NCI-H1436 treated with DMSO at 0.1 percent for 48 hours (cell line): ENCODE measurements around the gene BACE1.
A peak's percentile ranks its signal among the peaks of the same experiment; 100 is the strongest.

Experiments
- DNase-seq: peaks from one replicate; lab custom pipeline; 2025; lab: John Stamatoyannopoulos, UW

Gene BACE1

DNA sequence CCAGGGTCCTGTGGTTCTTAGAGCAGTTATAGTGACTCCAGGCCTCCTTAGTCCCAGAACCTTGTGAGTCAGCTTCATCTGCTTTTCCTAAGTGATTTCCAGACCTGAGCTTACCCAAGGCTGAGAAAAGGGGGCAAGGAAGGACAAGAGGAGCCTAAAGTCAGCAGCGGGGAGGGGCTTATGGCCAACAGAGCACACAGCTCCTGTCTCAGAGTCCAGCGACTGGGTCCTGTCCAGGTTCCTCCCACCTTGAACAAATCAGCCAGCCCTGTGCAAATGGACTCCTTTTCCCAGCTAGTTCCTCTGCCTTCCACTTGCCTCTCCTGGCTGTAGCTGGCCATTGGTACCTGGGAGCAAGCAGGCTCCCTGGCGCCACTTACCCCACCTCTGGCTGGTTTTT, 10.9 kb downstream of the BACE1 start:
- no peak for DNase-seq

DNA sequence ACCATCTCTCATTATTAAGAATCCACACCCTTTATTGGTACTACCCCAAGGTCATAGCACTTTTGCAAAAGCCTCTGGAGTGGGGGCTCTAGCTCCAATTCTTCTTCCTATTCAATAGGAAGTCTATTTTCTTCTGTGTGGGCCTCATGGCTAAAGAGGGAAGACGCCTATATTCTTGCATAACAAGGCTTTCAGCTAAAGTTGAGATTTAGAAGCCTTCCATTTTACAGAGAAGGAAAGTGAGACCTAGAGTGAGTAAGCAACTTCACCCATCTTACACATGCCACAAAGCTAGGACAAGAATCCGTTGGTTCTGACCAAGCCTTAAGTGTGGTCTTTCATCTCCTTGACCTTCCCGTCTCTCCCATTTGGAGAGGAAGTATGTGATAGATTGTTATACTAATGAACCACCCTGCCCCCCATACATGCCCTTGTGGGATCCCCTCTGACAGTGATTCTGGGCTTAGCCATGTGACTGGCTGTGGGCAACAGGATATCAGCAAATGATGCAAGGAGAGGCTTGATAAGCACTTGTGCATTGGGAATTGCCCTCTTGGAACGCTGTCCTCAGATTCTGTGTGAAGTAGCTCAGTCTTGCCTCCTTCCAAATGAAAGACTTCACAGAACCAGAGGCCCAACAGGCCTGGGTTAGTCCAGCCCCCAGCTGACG, 12.3 kb downstream of the BACE1 start:
- no peak for DNase-seq

DNA sequence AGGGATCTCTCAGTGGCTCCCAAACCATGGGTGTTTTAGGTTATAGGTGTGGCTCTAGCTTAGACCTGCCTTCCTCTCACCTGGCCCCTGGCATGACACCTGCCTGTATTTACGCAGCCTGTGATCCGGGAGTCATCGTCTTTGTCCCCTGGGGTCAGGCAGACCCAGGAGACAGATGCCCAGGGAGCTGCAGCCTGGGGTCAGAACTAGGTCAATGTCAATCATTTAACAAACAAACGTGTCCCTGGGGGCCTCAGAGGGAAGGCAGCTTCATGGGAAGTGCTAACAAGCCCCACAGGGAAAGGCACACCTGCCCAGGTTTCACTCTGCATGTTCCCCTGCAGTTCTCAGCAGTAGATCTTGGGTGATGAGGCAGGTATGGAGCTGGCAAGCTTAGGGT, 13.0 kb downstream of the BACE1 start:
- peak; percentile 50 for DNase-seq

- no peak for DNase-seq
Observed at GRCh38 chr11:117302228-117302627, 13.8 kb downstream of the BACE1 start.

- DNase-seq, result no peak
Observed at GRCh38 chr11:117300773-117301172, 15.3 kb downstream of the BACE1 start.

DNA sequence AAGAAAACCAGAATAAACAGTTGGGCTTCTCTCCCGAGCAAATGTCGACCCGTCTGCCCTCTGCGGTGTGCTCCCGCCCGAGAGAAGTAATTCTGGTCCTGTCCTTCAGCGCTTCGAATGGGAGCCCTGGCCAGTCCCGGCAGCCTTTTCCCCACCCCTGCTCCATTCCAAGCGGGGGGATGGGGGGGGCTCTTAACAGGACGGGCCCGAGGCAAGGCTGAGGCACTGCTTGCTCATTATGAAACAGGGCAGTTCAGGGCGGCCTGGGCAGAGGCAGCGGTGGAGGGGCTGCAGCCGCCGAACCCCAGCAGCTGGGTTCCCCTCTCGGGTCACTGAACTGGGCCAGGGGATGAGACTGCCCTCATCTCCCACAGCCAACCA, 15.8 kb downstream of the BACE1 start:
- no peak for DNase-seq

DNA sequence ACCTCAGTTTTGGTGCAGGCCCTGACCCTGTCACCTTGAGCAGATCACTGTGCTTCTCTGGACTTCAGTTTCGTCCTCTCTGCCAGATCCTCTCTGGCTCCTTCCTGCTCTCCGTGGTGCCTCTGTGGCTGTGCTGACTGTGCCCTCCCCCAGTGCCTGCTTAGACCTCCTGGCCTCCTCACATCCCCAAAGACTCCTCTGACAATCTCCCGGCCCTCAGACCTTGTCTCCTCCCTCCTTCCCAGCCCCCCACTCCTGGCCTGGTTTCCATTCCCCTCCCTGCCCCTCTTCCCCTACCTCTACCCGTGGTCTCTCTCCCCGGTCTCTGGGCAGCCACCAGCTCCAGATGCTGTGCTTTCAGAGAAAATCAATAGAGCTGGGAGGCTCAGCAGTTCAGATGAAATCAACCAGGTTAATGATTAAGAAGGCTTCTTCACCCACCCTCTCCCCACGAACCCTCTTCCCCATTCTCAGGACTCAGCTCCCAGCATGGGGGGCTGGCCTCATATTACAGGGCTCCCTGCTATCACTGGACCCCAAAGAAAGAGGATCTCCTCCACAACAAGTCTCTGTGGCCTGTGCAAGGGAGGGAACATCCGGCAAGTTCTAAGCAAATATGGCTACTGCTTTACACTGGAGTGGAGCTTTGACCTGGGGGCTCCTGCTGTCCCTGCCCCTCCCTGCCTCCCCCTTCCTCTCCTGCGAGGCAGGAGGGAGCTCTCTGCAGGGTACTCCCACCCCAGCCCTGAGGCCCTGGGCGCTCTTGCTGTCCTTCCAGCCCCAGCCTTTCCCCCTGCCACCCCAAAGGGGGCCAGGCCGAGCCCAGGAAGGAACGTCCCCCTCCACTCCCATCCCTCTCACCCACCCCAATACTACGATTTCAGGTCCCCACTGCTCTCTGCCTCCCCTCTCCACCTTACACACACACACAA, 16.4 kb downstream of the BACE1 start:
- DNase-seq, result no peak

- no peak for DNase-seq
Observed at GRCh38 chr11:117298195-117298594, 17.9 kb downstream of the BACE1 start.

GRCh38 chr11:117296881-117297280, 19.2 kb downstream of the BACE1 start:
- DNase-seq, result no peak

DNA sequence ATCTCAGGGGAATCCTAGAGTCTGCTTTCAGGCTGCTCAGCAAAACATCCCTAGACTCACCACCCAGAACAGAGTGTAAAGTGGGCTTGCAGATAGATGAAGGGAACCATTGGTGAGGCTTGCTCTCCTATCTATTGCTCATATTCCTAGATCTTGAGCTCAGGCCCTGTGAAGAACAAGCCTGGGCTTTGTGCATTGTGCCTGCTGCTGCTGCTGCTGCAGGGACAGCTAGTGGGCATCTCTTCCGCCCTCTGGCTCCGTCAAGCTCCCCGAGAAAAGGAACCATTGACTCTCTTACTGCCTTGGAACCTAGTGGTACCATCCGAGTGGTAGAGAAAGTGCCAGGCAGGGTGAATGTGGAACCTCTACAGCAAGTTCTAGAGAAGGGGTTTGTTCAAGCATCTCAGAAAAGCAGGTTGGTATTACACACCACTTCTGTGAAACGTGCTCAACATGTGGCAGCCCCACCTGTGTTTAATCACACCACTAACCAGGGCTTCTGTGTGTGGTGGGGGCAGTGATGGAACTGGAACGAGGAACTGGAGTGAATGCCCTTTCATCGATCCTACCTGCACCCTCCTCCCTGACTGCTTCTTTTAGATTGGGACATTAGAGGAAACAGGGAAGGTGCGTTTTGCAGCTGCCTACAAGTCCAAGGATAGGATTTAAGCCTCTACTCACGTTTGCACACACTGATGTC, 20.5 kb downstream of the BACE1 start:
- DNase-seq, result no peak

- DNase-seq, result no peak
Observed at GRCh38 chr11:117292616-117293015, 23.4 kb downstream of the BACE1 start.

DNA sequence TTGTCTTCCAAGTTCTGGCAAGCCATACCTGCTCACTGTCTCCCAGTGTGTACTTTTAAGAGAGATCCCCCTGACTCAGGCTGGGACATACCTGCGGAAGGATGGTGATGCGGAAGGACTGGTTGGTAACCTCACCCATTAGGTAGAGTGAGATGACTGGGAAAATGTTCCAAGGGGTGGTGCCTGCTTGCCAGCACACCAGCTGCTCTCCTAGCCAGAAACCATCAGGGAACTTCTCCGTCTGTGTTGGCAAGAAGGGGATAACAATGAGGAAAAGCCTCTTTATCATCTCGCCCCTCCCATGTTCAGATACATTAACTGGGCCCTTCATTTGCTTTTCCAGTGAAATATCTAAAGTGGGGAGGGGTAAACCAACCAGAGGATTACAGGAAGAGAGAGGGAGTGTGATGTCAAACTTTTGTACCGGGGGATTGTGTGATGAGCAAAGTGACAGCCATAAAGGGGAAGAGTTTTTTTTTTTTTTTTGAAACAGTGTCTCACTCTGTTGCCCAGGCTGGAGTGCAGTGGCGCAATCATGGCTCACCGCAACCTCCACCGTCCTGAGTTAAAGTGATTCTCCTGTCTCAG, 25.2 kb downstream of the BACE1 start, which contains the start of gene BACE1-AS:
Gene BACE1-AS (plus strand): TSS at position 538 of the 588 bp plus-strand sequence.
- DNase-seq, result no peak

DNA sequence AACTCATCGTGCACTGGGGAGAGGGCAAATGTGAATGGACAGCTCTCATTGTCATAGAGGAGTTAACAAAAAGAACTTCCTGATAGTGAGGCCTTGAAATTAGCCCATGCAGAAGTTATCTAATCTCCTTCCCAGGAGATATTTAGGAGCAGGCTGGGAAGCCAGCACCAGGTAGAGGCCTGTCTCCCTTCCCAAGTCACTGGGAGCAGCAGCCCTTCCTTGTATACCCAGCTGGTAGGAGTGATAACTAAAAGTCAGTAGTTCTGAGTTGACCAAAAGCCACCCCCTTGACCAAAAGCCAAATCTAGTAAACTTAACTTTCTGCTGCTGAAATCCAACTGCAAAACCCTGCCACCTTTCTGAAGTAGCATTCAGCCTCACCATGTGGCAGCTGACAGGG, 26.3 kb downstream of the BACE1 start:
- DNase-seq, result no peak

DNA sequence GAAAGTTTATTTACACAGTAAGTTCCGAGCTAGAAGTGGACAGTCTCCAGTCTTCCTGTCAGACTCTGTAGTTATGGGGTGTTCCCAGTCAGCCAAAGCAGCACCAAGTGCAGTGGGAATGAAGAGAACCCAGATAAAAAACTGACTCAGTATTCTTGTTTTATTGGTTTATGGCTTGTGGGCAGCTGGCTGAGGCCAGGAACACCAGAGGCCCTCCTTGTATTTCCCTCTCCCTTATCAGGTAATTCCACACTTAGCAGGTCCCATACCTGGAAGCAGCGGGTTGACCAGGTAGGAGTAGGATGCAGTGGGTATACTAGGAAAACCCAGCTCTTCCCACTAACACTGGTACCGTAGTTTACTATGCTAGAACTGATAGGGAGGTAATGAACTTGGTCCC, 28.4 kb downstream of the BACE1 start:
- DNase-seq, result no peak

DNA sequence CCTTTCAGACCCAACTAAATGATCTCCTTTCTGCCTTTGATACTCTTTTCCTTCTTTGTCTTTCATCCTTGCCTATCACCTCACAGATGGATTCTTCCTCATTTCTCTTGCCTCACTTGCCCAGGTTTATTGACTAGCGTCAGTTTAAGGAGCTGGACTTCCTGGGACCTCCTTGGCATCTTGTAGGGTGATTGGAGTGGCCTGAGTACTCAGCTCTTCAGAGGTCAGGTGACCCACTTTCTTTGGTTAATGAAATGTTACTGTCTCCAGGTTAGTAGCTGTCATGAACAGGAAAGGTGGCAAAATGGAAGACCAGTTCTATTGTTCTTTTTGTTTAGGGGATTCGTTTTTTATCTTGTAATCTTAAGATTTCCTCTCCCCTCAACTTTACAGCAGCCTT, 29.5 kb downstream of the BACE1 start:
- no peak for DNase-seq

- no peak for DNase-seq
Observed at GRCh38 chr11:117284053-117284452, 32.0 kb downstream of the BACE1 start.

- no peak for DNase-seq
Observed at GRCh38 chr11:117282956-117283355, 33.1 kb downstream of the BACE1 start.

- DNase-seq, result no peak
Observed at GRCh38 chr11:117281869-117282268, 34.2 kb downstream of the BACE1 start.

GRCh38 chr11:117281159-117281558, 34.9 kb downstream of the BACE1 start:
- DNase-seq, result no peak

DNA sequence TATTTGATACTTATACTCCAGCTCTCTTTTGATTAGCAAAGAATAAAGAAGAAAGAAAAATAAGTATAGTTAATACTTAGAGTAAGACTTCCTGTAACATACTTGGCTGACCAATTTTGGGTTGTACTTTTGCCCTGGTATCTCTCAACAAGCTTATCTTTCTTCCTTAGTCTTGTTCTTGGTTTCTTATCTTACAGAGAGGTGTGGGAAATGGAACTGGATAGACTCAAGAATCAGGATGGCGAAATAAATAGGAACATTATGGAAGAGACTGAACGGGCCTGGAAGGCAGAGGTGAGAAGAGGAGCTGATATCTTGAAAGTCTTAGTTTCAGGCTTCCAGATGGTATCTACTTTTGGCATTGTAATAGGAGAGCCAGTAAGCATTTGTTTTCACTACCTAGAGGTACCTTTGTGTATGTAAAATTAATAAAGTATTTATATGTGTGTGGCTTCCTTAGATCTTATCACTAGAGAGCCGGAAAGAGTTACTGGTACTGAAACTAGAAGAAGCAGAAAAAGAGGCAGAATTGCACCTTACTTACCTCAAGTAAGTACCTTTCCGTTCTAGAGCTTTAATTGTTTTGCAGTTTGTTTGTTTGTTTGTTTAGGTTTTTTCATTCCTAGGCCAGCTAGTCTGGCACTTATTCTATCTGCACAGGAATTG, 36.2 kb downstream of the BACE1 start:
- DNase-seq, result no peak

DNA sequence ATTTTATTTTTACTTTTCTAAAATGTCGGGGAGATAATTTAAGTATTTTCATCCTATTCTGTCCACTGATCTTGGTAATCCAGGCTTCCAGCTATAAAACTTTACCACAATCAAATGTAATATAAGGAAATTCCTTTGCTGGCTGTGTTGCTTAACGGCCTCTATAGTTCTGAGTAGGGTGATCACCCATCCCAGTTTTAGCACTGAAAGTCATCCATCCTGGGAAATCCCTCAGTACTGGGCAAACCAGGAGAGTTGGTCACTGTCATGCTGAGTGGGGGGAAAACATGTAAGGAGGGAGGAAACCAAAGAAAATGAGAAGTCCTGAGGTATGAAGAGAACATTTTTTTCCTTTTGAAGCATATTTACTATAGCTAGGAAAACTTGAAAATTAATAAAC, 37.7 kb downstream of the BACE1 start:
- DNase-seq, result no peak
